Measurements from ENCODE around the gene SARNP. TPM values are rescaled to one million over a fixed set of nuclear protein-coding genes. Genes with fewer than 3 reads are reported as not detected.
A peak's percentile ranks its signal among the peaks of the same experiment; 100 is the strongest.

Gene SARNP
- total and polyA plus RNA-seq, 10 of the 15 experiments (the other 5 are each of a cell fraction or from before 2014, with no cell fraction given): 77.6 to 445 (median 188) TPM

DNA sequence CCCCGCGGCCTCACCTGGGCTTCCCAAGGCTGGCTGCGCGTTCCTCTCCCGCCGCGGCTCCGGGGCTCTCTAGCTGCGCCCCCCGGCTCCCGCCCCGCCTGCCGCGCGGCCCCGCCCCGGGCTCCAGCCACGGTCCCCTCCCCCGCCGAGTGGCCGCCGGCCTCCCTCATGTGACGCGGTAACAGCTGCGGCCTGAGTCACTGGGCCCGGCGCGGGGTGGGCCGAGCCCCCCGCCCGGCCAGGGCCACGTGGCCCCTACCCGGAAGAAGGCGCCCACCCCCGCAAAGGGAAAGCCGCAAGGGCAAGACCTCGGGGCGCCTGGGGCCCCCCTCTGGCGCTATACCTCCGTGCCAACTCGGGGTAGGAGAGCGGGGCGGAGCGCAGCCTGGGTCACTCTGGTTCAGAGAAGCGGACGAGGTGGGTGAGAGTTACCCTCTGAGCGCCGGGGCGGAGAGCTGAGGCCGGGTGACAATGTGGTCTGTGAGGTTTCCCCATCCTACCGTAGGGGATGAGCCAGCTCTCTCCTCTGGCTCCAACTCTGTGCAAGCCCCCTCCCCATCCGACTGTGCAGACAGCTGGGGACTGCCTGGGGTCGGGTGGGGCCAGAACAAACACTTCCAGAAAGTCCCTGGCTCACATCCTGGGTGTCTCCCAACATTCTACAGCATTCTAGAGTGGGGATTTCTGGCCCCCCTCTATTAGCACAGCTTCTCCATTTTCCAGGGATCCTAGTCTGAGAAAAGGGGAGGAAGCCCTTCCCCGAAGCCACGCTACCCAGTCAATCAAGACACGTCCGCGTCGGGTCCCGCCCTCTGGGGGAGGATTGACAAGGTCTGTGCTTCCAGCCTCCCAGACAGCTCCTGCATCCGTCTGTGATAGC lies 88.3 kb downstream of the SARNP start, which contains the start of gene CD63 (continued):
- TF ChIP-seq SPI1 (IDR thresholded peaks at IDR 0.05; ENCODE audit: borderline replicate concordance, insufficient read depth, low read depth, low read length) (no peak), RB1 (IDR thresholded peaks at IDR 0.05; ENCODE audit: borderline replicate concordance) (peak; percentile 75; the same call in 1 of the 2 replicates), SMC3 (IDR thresholded peaks at IDR 0.05; ENCODE audit: borderline replicate concordance, low read length) (no peak), ASH2L (IDR thresholded peaks at IDR 0.05; ENCODE audit: borderline replicate concordance, low read depth) (no peak), RCOR1 (conservative IDR thresholded peaks at IDR 0.05; ENCODE audit: low read depth, low read length) (no peak), BMI1 (IDR thresholded peaks at IDR 0.05; ENCODE audit: borderline replicate concordance) (no peak), CHD2 (IDR thresholded peaks at IDR 0.05; ENCODE audit: borderline replicate concordance, low read depth, low read length) (peak; percentile 69), TAF1 (IDR thresholded peaks at IDR 0.05; ENCODE audit: borderline replicate concordance, low read depth, low read length) (peak; percentile 48; the same call in 1 of the 2 replicates), EP300 (IDR thresholded peaks at IDR 0.05; ENCODE audit: borderline replicate concordance in 1 of 2, control insufficient read depth in 1 of 2, low read depth in 2 of 2, low read length in 2 of 2) (peak in 1 of 2 experiments; percentile 46; a peak in 1 of 4 replicates), PAX5 (IDR thresholded peaks at IDR 0.05; ENCODE audit: borderline replicate concordance, low read depth, low read length) (0 out of 2 replicates have a peak, but pooled peaks have one; percentile 17), ZNF207 (IDR thresholded peaks at IDR 0.05; ENCODE audit: borderline replicate concordance) (no peak), ZNF217 (IDR thresholded peaks at IDR 0.05) (no peak), SUZ12 (IDR thresholded peaks at IDR 0.05; ENCODE audit: unreplicated experiment) (no peak), TBL1XR1 (IDR thresholded peaks at IDR 0.05; ENCODE audit: low read depth, low read length) (peak; percentile 63), MTA2 (IDR thresholded peaks at IDR 0.05; ENCODE audit: low read depth) (peak; percentile 60; the same call in 1 of the 2 replicates), GABPA (IDR thresholded peaks at IDR 0.05; ENCODE audit: low read depth) (no peak), IKZF1 (conservative IDR thresholded peaks at IDR 0.05) (peak; percentile 73), NR2C2 (IDR thresholded peaks at IDR 0.05; ENCODE audit: borderline replicate concordance, control insufficient read depth, insufficient read length, low read depth) (no peak), NBN (IDR thresholded peaks at IDR 0.05) (peak; percentile 37), RBBP5 (conservative IDR thresholded peaks at IDR 0.05) (no peak), RFX5 (IDR thresholded peaks at IDR 0.05; ENCODE audit: low read depth, low read length) (no peak), MYC (IDR thresholded peaks at IDR 0.05; ENCODE audit: insufficient read depth, insufficient read length, insufficient replicate concordance, low read length, severe bottlenecking) (no peak), SIN3A (IDR thresholded peaks at IDR 0.05; ENCODE audit: low read depth, low read length) (peak; percentile 93), KDM1A (IDR thresholded peaks at IDR 0.05; ENCODE audit: borderline replicate concordance) (no peak), BCL11A (IDR thresholded peaks at IDR 0.05; ENCODE audit: low read depth, low read length) (no peak), GATAD2B (conservative IDR thresholded peaks at IDR 0.05; ENCODE audit: low read depth) (peak; percentile 99)
- TF ChIP-seq, protein P1, sequence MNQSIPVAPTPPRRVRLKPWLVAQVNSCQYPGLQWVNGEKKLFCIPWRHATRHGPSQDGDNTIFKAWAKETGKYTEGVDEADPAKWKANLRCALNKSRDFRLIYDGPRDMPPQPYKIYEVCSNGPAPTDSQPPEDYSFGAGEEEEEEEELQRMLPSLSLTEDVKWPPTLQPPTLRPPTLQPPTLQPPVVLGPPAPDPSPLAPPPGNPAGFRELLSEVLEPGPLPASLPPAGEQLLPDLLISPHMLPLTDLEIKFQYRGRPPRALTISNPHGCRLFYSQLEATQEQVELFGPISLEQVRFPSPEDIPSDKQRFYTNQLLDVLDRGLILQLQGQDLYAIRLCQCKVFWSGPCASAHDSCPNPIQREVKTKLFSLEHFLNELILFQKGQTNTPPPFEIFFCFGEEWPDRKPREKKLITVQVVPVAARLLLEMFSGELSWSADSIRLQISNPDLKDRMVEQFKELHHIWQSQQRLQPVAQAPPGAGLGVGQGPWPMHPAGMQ (IDR thresholded peaks at IDR 0.05; ENCODE audit: borderline replicate concordance): no peak
- TF ChIP-seq, protein P2, sequence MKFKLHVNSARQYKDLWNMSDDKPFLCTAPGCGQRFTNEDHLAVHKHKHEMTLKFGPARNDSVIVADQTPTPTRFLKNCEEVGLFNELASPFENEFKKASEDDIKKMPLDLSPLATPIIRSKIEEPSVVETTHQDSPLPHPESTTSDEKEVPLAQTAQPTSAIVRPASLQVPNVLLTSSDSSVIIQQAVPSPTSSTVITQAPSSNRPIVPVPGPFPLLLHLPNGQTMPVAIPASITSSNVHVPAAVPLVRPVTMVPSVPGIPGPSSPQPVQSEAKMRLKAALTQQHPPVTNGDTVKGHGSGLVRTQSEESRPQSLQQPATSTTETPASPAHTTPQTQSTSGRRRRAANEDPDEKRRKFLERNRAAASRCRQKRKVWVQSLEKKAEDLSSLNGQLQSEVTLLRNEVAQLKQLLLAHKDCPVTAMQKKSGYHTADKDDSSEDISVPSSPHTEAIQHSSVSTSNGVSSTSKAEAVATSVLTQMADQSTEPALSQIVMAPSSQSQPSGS (IDR thresholded peaks at IDR 0.05; ENCODE audit: low read length): no peak
- TF ChIP-seq, protein P3, sequence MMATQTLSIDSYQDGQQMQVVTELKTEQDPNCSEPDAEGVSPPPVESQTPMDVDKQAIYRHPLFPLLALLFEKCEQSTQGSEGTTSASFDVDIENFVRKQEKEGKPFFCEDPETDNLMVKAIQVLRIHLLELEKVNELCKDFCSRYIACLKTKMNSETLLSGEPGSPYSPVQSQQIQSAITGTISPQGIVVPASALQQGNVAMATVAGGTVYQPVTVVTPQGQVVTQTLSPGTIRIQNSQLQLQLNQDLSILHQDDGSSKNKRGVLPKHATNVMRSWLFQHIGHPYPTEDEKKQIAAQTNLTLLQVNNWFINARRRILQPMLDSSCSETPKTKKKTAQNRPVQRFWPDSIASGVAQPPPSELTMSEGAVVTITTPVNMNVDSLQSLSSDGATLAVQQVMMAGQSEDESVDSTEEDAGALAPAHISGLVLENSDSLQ (IDR thresholded peaks at IDR 0.05): peak; percentile 97

Measured in GM12878 (cell line).